Effector memory CD4-positive, alpha-beta T cell (primary cell): ENCODE measurements around the gene ENOX1.

ENCODE experiments used
- DNase-seq, 3 donors: peaks; one replicate each; pipeline ENCODE4 v3.0.0-alpha.2; 2020
- H3K27ac ChIP-seq: 2 replicates; pipeline ENCODE4 v1.7.0; 2013; ENCODE audit warnings: mild to moderate bottlenecking, low read length, moderate library complexity; ENCODE audit not compliant: insufficient read depth, poor library complexity, severe bottlenecking
- H3K27me3 ChIP-seq: replicated peaks from 2 replicates; pipeline ENCODE4 v1.7.0; 2013; ENCODE audit warnings: mild to moderate bottlenecking, low read length; ENCODE audit not compliant: insufficient read depth, control insufficient read depth, poor library complexity, severe bottlenecking
- H3K36me3 ChIP-seq: 2 replicates; pipeline ENCODE4 v1.7.0; 2013; ENCODE audit warnings: mild to moderate bottlenecking, low read length, moderate library complexity; ENCODE audit not compliant: control insufficient read depth, insufficient read depth
- H3K4me1 ChIP-seq: 2 replicates; pipeline ENCODE4 v1.7.0; 2013; ENCODE audit warnings: low read length, mild to moderate bottlenecking; ENCODE audit not compliant: control insufficient read depth, insufficient read depth, poor library complexity, severe bottlenecking
- H3K4me3 ChIP-seq: 2 replicates; pipeline ENCODE4 v1.7.0; 2013; ENCODE audit warnings: low read length, low read depth, mild to moderate bottlenecking; ENCODE audit not compliant: insufficient read depth, poor library complexity, severe bottlenecking
- H3K9me3 ChIP-seq: 2 replicates; pipeline ENCODE4 v1.7.0; 2013; ENCODE audit warnings: mild to moderate bottlenecking, low read length, moderate library complexity; ENCODE audit not compliant: control insufficient read depth

The ENOX1 gene

DNA sequence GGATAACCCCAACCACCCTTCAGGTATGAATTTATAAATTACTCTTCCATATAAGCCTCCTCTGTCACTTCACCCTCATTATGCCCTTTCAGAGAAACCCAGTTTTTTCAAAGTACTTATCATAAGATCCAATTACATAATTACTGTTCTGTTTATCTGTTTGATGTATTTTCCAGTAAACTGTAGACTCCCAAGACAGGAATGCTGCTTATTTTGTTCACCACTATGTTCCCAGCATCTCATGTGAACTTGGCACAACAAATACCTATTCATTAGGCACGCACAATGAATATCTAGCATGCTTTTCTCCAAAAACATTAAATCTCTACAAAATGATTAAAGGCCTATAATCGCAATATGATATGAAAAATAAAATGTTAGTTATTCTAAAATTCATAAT is 13.2 kb downstream of the ENOX1 start:
- no peak for DNase-seq
- H3K36me3 ChIP-seq: no peaks in the 10 kb centered on the region
- no peaks in the 10 kb centered on the region for H3K27me3 ChIP-seq
- H3K4me3 ChIP-seq: no peak overlapping the region
- H3K9me3 ChIP-seq: no peaks in the 10 kb centered on the region
- no peaks in the 10 kb centered on the region for H3K4me1 ChIP-seq
- no peak overlapping the region for H3K27ac ChIP-seq

DNA sequence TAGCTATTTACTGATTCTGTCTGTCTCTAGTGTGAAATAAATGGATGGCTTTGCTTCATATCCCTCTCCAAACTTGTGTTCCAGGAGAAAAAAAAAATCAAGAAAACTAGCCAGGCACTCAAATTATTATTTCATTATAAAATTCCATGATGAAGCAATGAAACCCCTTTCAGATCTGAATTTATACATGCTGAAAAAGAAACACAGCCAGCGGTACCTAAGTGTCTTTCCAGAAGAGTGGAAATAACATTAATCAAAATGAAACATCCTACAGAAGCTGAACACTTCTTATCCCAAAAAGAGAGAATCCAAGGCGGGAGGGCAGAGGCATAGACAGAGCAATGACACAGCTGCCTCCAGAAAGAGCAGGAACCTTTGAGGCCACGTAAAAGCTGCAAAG is 15.9 kb downstream of the ENOX1 start:
- no peak for DNase-seq
- H3K27ac ChIP-seq: no peak overlapping the region
- H3K4me1 ChIP-seq: no peaks in the 10 kb centered on the region
- no peak overlapping the region for H3K4me3 ChIP-seq
- H3K9me3 ChIP-seq: no peaks in the 10 kb centered on the region
- no peaks in the 10 kb centered on the region for H3K27me3 ChIP-seq
- H3K36me3 ChIP-seq: no peaks in the 10 kb centered on the region

DNA sequence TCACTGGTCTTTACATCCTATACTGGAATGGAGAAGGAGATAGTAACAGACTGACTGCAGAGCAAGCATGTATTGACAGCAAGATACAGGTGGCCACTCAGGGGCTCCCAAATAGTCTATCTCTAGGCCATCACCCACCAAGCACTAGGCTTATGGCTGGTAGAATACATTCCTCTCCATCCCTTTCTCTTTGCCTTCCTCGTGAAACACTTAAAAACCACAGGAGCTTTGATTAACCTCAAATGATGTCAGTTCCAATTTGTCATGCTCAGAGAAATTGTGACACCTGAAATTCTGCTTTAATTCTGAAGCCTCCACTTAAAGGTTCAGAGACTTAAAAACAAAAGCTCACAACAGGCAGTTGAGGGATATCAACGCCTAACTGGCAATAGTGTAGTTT is 17.2 kb downstream of the ENOX1 start:
- Histone ChIP-seq H3K9me3 (no peaks in the 10 kb centered on the region), H3K27me3 (no peaks in the 10 kb centered on the region), H3K36me3 (no peaks in the 10 kb centered on the region), H3K27ac (no peak overlapping the region), H3K4me1 (no peaks in the 10 kb centered on the region), H3K4me3 (no peak overlapping the region)
- DNase-seq: no peak

- H3K27me3 ChIP-seq: no peaks in the 10 kb centered on the region
- no peaks in the 10 kb centered on the region for H3K36me3 ChIP-seq
- H3K4me3 ChIP-seq: no peak overlapping the region
- H3K4me1 ChIP-seq: no peaks in the 10 kb centered on the region
- no peak for DNase-seq
- H3K27ac ChIP-seq: no peak overlapping the region
- no peaks in the 10 kb centered on the region for H3K9me3 ChIP-seq
These were observed 19.3 kb downstream of the ENOX1 start for GRCh38 chr13:43767341-43767931.

GRCh38 chr13:43766725-43767124 is 20.0 kb downstream of the ENOX1 start:
- no peak for DNase-seq
- Histone ChIP-seq H3K4me1 (no peaks in the 10 kb centered on the region), H3K4me3 (no peak overlapping the region), H3K27me3 (no peaks in the 10 kb centered on the region), H3K36me3 (no peaks in the 10 kb centered on the region), H3K27ac (no peak overlapping the region), H3K9me3 (no peaks in the 10 kb centered on the region)

GRCh38 chr13:43764349-43764748 is 22.4 kb downstream of the ENOX1 start:
- Histone ChIP-seq H3K9me3 (no peaks in the 10 kb centered on the region), H3K27me3 (no peaks in the 10 kb centered on the region), H3K4me3 (no peak overlapping the region), H3K27ac (no peak overlapping the region), H3K4me1 (no peaks in the 10 kb centered on the region), H3K36me3 (no peaks in the 10 kb centered on the region)
- no peak for DNase-seq

GRCh38 chr13:43763143-43763759 is 23.5 kb downstream of the ENOX1 start:
- no peaks in the 10 kb centered on the region for H3K27me3 ChIP-seq
- H3K36me3 ChIP-seq: no peaks in the 10 kb centered on the region
- no peaks in the 10 kb centered on the region for H3K9me3 ChIP-seq
- no peak overlapping the region for H3K4me3 ChIP-seq
- H3K4me1 ChIP-seq: no peaks in the 10 kb centered on the region
- DNase-seq: no peak
- H3K27ac ChIP-seq: no peak overlapping the region

DNA sequence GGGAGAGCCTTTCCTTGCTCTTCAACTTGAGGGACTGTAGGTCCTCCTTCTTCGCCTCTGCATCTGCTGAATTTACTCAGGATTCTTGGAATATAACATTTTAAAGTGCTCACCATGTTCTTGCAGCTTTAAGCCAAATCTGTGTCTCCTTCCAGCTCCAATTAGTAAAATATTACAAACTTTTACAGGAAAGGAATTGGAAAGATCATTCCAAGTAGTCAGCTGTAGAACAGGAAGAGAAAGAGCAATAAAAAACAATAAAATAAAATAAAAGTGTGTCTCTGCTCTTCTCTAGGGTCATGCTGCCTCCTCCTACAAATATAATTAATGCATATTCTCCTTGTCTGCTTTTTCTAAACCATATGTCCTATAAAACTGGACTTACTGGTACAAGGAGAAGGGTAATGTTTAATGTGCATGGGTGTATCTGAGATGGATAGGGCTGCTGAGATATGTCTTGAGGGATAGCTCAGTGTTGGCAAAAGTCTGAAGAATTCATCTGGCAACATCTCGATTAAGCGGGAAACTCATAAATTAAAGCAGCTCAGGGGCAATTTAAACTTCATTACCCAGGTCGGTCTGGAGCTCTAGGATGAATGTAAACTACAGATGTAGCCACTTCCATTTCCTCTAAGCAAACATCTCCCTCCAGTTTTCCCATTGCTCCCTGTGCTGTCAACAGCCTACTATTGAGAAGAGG is 25.0 kb downstream of the ENOX1 start:
- Histone ChIP-seq H3K27ac (no peak overlapping the region), H3K4me3 (no peak overlapping the region), H3K27me3 (no peaks in the 10 kb centered on the region), H3K36me3 (no peaks in the 10 kb centered on the region), H3K4me1 (no peaks in the 10 kb centered on the region), H3K9me3 (no peaks in the 10 kb centered on the region)
- no peak for DNase-seq

GRCh38 chr13:43760257-43760656 is 26.5 kb downstream of the ENOX1 start:
- H3K4me3 ChIP-seq: no peak overlapping the region
- no peaks in the 10 kb centered on the region for H3K36me3 ChIP-seq
- no peaks in the 10 kb centered on the region for H3K27me3 ChIP-seq
- DNase-seq: no peak
- H3K9me3 ChIP-seq: no peaks in the 10 kb centered on the region
- no peak overlapping the region for H3K27ac ChIP-seq
- no peaks in the 10 kb centered on the region for H3K4me1 ChIP-seq

DNA sequence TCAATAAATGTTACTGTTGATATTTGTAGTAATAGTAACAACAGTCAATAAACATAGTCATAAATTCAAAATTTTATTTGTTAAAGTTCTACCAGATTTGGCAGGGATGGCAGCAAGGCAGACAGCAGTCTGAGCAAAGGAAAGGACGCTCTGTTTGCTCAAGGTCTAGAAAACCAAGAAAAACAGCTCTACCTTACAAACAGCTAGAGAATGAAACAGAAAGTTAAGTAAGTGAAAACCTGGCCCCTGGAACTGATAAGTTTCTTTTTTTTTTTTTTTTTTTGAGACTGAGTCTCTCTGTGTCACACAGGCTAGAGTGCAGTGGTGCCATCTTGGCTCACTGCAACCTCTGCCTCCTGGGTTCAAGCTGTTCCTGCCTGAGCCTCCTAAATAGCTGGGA is 27.9 kb downstream of the ENOX1 start:
- no peak overlapping the region for H3K4me3 ChIP-seq
- no peaks in the 10 kb centered on the region for H3K9me3 ChIP-seq
- no peaks in the 10 kb centered on the region for H3K36me3 ChIP-seq
- H3K27me3 ChIP-seq: no peaks in the 10 kb centered on the region
- no peak for DNase-seq
- H3K27ac ChIP-seq: no peak overlapping the region
- H3K4me1 ChIP-seq: no peaks in the 10 kb centered on the region
